Measurements from ENCODE around the gene SZT2.

Gene SZT2

DNA sequence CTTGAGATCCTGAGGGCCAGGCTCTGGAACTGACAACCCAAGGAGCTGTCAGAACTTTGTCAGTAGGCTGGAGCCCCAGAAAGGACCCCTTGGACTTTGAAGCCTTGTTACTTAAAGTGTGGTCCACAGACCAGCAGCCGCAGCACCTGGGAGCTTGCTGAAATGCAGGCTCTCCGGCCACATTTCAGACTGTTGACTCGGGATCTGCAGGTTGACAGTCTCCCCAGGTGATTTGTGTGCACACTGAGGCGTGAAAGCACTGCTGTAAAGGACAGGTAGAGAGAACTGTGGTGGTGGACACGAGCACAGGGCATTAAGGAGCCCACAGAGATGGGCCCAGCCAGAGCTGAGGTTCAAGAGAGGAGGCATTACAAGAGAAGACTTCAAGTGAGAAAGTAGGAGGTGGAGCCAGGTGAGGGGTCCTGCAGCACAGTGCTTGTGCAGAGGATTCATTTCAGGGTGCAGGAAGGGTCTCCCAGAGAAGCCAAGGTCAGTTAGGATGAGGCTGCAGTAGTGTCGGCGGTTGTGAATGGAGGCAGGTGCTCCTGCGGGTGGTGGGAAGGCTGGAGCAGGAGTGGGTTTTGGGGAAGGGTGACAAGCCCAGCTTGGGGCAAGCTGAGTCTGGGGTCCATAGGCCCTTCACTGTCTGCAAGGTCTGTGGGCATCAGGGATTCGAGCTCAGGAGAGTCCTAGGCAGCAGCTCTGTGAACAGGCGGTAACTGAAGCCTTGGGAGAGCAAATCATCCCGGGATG, 59.4 kb downstream of the SZT2 start:
- Histone ChIP-seq H3K4me3 (ENCODE audit: low read depth, low read length) (no peak overlapping the region), H3K4me2 (ENCODE audit: low read length) (no peak overlapping the region), H2AFZ (no peak overlapping the region), H3K4me1 (no peaks in the 10 kb centered on the region), H3K9ac (no peak overlapping the region), H3K36me3 (ENCODE audit: control insufficient read depth, insufficient read depth, low read length) (no peaks in the 10 kb centered on the region), H3K79me2 (no peaks in the 10 kb centered on the region), H3K27me3 (ENCODE audit: control insufficient read depth, insufficient read depth, low read length) (no peaks in the 10 kb centered on the region), H3K27ac (no peak overlapping the region), H3K9me3 (ENCODE audit: control insufficient read depth, low read length) (no peaks in the 10 kb centered on the region)
- TF ChIP-seq, protein P1, sequence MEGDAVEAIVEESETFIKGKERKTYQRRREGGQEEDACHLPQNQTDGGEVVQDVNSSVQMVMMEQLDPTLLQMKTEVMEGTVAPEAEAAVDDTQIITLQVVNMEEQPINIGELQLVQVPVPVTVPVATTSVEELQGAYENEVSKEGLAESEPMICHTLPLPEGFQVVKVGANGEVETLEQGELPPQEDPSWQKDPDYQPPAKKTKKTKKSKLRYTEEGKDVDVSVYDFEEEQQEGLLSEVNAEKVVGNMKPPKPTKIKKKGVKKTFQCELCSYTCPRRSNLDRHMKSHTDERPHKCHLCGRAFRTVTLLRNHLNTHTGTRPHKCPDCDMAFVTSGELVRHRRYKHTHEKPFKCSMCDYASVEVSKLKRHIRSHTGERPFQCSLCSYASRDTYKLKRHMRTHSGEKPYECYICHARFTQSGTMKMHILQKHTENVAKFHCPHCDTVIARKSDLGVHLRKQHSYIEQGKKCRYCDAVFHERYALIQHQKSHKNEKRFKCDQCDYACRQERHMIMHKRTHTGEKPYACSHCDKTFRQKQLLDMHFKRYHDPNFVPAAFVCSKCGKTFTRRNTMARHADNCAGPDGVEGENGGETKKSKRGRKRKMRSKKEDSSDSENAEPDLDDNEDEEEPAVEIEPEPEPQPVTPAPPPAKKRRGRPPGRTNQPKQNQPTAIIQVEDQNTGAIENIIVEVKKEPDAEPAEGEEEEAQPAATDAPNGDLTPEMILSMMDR (IDR thresholded peaks at IDR 0.05) = no peak

DNA sequence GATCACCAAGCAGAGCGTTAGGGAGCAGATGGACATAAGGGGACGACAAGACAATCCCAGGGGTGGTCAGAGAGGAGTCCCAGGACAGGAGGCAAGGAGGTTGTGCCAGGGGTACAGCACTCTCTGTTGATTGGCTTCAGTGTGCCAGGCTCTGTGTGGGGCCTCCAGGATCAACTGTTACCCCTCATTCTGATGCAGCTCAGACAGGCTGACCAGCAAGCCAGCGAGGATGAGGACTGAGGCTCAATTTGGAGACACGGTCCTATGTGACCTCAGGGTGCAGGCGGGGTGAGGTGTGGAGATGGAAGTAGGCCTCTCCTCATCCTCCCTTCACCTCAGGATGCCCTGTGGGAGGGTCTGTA, 60.0 kb downstream of the SZT2 start:
- Histone ChIP-seq H2AFZ (no peak overlapping the region), H3K36me3 (ENCODE audit: control insufficient read depth, insufficient read depth, low read length) (no peaks in the 10 kb centered on the region), H3K9me3 (ENCODE audit: control insufficient read depth, low read length) (no peaks in the 10 kb centered on the region), H3K27me3 (ENCODE audit: control insufficient read depth, insufficient read depth, low read length) (no peaks in the 10 kb centered on the region), H3K4me1 (no peaks in the 10 kb centered on the region), H3K79me2 (no peaks in the 10 kb centered on the region), H3K4me2 (ENCODE audit: low read length) (no peak overlapping the region), H3K4me3 (ENCODE audit: low read depth, low read length) (no peak overlapping the region), H3K27ac (no peak overlapping the region), H3K9ac (no peak overlapping the region)
- TF ChIP-seq, protein P1 (IDR thresholded peaks at IDR 0.05) = no peak

DNA sequence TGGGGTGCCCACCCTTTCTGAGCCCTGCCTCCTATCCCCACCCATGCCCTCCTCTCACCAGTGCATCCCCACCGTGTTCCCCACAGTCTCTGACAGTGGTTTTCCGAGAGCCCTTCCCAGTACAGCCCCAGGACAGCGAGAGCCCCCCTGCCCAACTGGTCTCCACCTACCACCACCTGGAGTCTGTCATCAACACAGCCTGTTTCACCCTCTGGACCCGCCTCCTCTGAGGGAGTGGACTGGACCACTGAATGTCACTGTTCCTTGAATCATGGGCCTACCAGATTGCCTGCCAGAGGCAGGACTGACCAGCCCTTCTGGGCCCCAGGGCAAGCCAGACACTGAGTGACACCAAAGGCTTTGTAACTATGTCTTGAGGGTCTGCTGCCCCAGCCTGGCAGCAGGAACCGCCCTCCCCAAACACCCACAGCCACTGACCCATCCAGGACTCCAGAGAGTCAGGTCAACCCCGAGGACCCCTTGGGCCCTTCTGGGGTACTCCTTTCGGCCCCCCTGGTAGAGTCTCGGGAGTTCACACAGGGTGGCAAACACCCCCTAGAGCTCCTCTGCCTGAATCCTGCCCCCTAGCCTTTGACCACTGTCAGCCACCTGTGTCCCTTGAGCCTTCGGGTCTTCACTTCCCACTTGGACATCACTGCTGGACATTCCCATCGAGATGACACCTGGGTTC, 60.7 kb downstream of the SZT2 start:
- Histone ChIP-seq H3K9me3 (ENCODE audit: control insufficient read depth, low read length) (no peaks in the 10 kb centered on the region), H3K36me3 (ENCODE audit: control insufficient read depth, insufficient read depth, low read length) (no peaks in the 10 kb centered on the region), H3K9ac (no peak overlapping the region), H3K79me2 (no peaks in the 10 kb centered on the region), H3K4me2 (ENCODE audit: low read length) (no peak overlapping the region), H3K27ac (no peak overlapping the region), H2AFZ (no peak overlapping the region), H3K4me3 (ENCODE audit: low read depth, low read length) (no peak overlapping the region), H3K4me1 (no peaks in the 10 kb centered on the region), H3K27me3 (ENCODE audit: control insufficient read depth, insufficient read depth, low read length) (no peaks in the 10 kb centered on the region)
- TF ChIP-seq, protein P1 (IDR thresholded peaks at IDR 0.05) = no peak

DNA sequence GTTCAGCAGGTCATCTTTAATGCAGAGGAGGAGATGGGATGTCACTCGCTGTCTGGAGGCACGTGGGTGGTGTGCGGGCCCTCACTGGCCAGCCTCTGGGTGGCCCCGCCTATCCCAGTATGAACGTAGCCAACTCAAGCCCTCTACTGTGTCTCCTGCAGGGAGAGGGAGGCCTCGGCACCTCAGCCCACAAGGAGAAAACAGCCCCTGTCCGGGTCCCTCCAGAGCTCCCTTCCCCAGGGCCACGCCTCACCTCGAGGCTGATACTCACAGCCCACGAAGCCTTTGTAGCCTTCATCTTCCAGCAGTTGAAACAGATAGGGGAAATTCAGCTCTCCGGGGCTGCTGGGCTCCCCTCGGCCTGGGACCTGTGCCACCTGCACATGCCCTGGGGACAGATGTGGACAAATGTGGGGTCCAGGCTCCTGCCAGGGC, 61.5 kb downstream of the SZT2 start:
- Histone ChIP-seq H3K4me1 (no peaks in the 10 kb centered on the region), H3K4me3 (ENCODE audit: low read depth, low read length) (no peak overlapping the region), H3K9ac (no peak overlapping the region), H2AFZ (no peak overlapping the region), H3K27ac (no peak overlapping the region), H3K9me3 (ENCODE audit: control insufficient read depth, low read length) (no peaks in the 10 kb centered on the region), H3K79me2 (no peaks in the 10 kb centered on the region), H3K4me2 (ENCODE audit: low read length) (no peak overlapping the region), H3K27me3 (ENCODE audit: control insufficient read depth, insufficient read depth, low read length) (no peaks in the 10 kb centered on the region), H3K36me3 (ENCODE audit: control insufficient read depth, insufficient read depth, low read length) (no peaks in the 10 kb centered on the region)
- TF ChIP-seq, protein P1 (IDR thresholded peaks at IDR 0.05) = no peak
